Tibial nerve (tissue), 4 donors: ENCODE measurements around the gene HES4.

Experiments used
- EP300 ChIP-seq, 2 donors: sonication (generic); formaldehyde crosslinking; IDR thresholded peaks; one replicate each; pipeline ENCODE4 v1.6.1; 2017; ENCODE audit warnings: antibody characterized with exemption in 2 of 2, mild to moderate bottlenecking in 1 of 2
- TF ChIP-seq, protein P1 (sequence below), 5 experiments: fragments of 200-600 bp in 3 of 5; fragments of 450-650 bp in 2 of 5; sonication (generic) in 3 of 5; IDR thresholded peaks; one replicate each; pipeline ENCODE4 v1.5.1; 2016 to 2019; ENCODE audit warnings: antibody characterized with exemption in 5 of 5, mild to moderate bottlenecking in 3 of 5, moderate library complexity in 2 of 5

DNA sequence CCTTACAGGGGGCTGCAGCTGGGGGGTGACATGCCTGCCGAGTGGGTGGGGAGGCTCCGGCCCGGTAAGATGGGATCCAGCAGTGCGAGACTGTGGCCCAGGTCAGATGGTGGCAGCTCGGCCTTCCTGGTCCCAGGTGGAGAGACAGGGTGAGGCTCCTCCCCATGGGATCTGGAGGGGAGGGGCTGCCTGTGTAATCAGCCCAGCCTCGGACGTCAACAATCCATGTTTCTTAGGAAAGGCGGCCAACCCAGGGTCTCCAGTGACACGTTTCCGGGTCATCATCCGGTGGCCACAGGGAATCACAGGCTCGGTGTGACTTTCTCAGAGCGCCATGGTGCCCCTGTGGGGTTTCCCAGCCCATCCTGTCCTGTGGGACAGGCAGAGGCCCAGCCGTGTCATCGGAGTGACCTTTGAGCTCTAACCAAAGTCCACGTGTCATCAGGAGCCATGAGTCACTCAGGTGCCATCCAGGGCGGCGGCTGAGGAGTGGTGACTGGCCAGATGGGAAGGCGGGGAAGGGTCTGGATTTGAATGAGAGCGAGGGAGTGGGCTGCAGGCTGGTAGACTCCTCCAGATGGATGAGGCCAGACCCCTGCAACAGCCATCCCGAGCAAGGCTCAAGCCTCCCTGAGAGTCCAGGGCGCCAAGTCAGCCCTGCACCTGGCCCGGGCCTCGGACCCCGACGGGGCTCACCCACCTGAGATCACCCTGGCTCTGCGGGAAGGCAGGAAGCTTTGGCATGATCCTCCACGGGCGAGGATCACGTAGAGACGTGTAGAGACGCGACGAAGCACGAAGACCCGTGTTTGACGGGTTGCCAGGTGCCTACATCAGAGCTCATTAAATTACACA lies 6.6 kb upstream of the HES4 start:
- TF ChIP-seq, protein P1, sequence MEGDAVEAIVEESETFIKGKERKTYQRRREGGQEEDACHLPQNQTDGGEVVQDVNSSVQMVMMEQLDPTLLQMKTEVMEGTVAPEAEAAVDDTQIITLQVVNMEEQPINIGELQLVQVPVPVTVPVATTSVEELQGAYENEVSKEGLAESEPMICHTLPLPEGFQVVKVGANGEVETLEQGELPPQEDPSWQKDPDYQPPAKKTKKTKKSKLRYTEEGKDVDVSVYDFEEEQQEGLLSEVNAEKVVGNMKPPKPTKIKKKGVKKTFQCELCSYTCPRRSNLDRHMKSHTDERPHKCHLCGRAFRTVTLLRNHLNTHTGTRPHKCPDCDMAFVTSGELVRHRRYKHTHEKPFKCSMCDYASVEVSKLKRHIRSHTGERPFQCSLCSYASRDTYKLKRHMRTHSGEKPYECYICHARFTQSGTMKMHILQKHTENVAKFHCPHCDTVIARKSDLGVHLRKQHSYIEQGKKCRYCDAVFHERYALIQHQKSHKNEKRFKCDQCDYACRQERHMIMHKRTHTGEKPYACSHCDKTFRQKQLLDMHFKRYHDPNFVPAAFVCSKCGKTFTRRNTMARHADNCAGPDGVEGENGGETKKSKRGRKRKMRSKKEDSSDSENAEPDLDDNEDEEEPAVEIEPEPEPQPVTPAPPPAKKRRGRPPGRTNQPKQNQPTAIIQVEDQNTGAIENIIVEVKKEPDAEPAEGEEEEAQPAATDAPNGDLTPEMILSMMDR (IDR thresholded peaks at IDR 0.05) = no peak
- TF ChIP-seq EP300 (IDR thresholded peaks at IDR 0.05) = no peak
